Colonic mucosa (tissue), 4 donors: Measurements from ENCODE around the gene TRAPPC3. TPM values are rescaled to one million over a fixed set of nuclear protein-coding genes. Genes with fewer than 3 reads are reported as not detected.

ENCODE experiments used
- DNase-seq: peaks from one replicate; pipeline ENCODE4 v3.0.0-alpha.2; 2020
- H3K27ac ChIP-seq: fragments of 200-600 bp; one replicate; pipeline ENCODE4 v1.8.0; 2021
- H3K27me3 ChIP-seq: fragments of 200-600 bp; one replicate; pipeline ENCODE4 v1.8.0; 2021
- H3K36me3 ChIP-seq: fragments of 200-600 bp; one replicate; pipeline ENCODE4 v1.8.0; 2021
- H3K4me1 ChIP-seq: fragments of 200-600 bp; one replicate; pipeline ENCODE4 v1.8.0; 2021; ENCODE audit warnings: mild to moderate bottlenecking
- H3K4me3 ChIP-seq: fragments of 200-600 bp; one replicate; pipeline ENCODE4 v1.8.0; 2021
- H3K9ac ChIP-seq, 2 donors: one replicate each; pipeline ENCODE4 v1.7.0; 2013; ENCODE audit warnings: control low read depth in 2 of 2, low read depth in 2 of 2, low read length in 2 of 2
- H3K9me3 ChIP-seq: fragments of 200-600 bp; one replicate; pipeline ENCODE4 v1.8.0; 2021
- intact Hi-C: fragments of 100-400 bp; cut with DNase I; formaldehyde crosslinking; loops from one replicate; pipeline ENCODE4 v1.14.1; 2022
- total RNA-seq, 2 donors: library from RNA; stranded (reverse); fragmentation: NEBNext Ultra II Directional in 1 of 2; extraction: Animal tissue kit (Norgen Biotek cat#: 25700) in 1 of 2; gene quantifications; one replicate each; pipeline ENCODE4 v1.2.1, GENCODE V29; 2021
- TF ChIP-seq, protein P1 (sequence below): fragments of 200-600 bp; IDR thresholded peaks from one replicate; pipeline ENCODE4 v1.8.0; 2022; ENCODE audit warnings: antibody characterized with exemption, mild to moderate bottlenecking
- donor health status: healthy.
- donor health status: DM: no; HTN: no; CAD: no.
- donor health status: DM: no; HTN: no; CAD: no.

TRAPPC3 gene
- total RNA-seq, 2 donors from 2014 or later, result 59.0 to 60.6 TPM

DNA sequence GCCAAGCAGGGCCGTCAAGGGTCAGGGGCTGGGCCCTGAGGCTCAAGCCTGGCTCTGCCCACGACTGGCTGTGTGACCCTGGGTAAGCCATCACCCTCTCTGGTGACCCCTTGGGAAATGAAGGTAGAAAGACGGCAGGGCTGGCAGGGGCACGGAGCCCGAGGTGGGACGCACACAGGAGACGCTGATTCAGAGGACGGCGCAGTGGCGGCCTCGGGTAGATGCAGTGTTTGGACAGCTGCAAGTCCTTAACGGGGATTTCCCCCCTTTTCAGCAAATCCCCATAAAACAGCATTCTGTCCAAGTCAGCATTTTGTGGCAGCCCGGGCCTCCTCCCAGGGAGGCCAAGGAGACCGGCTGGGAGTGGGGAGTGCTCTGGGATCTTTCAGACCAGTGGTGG, 41.0 kb downstream of the TRAPPC3 start:
- peak; percentile 23 for DNase-seq
- Histone ChIP-seq H3K4me3 (no peak overlapping the region), H3K27me3 (no peaks in the 10 kb centered on the region), H3K4me1 (no peaks in the 10 kb centered on the region), H3K9ac (no peak overlapping the region), H3K27ac (no peak overlapping the region), H3K36me3 (no peaks in the 10 kb centered on the region), H3K9me3 (no peaks in the 10 kb centered on the region)
- TF ChIP-seq, protein P1, sequence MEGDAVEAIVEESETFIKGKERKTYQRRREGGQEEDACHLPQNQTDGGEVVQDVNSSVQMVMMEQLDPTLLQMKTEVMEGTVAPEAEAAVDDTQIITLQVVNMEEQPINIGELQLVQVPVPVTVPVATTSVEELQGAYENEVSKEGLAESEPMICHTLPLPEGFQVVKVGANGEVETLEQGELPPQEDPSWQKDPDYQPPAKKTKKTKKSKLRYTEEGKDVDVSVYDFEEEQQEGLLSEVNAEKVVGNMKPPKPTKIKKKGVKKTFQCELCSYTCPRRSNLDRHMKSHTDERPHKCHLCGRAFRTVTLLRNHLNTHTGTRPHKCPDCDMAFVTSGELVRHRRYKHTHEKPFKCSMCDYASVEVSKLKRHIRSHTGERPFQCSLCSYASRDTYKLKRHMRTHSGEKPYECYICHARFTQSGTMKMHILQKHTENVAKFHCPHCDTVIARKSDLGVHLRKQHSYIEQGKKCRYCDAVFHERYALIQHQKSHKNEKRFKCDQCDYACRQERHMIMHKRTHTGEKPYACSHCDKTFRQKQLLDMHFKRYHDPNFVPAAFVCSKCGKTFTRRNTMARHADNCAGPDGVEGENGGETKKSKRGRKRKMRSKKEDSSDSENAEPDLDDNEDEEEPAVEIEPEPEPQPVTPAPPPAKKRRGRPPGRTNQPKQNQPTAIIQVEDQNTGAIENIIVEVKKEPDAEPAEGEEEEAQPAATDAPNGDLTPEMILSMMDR, result no peak
- intact Hi-C loops, result no loop called here

DNA sequence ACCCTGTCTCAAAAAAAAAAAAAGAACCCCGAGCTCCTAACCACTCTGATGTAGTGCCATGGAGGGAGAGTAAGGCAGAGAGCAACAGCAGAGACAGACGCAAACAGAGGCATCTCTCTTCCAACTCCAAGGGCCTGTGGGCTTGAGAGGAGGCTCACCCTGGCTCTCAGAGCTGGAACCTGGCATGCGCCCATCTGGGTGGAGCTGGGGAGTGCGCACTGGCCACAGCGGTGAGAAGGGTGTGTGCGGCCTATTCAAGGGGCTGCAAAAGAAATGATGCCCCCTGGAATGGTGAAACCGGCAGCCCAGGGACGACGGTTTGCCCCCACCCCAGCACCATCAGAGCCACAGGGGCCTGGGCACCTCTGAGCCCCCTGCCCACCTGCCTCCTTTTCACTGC, 41.9 kb downstream of the TRAPPC3 start:
- Histone ChIP-seq H3K27ac (no peak overlapping the region), H3K4me3 (no peak overlapping the region), H3K36me3 (no peaks in the 10 kb centered on the region), H3K27me3 (no peaks in the 10 kb centered on the region), H3K9me3 (no peaks in the 10 kb centered on the region), H3K9ac (no peak overlapping the region), H3K4me1 (no peaks in the 10 kb centered on the region)
- intact Hi-C loops, result no loop called here
- DNase-seq, result peak; percentile 17
- TF ChIP-seq, protein P1, result no peak

DNA sequence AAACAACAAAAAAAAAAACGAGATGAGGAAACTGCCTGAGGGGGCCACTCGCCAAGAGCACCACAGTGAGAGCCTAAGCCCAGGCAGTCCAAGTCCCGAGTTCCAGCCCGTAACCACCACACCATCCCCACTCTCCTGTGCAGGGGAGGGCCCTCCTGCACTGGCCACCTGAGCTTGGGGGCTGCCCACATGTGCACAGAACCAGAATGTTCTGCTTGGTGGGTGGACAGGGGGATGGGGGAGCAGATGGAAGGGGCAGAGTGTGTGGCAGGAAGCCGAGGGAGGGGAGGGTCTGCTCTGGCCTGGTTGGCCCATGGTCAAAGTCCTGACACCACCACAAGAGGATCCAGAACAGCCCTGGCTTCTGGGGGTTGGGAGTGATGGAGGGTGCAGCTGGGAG, 43.0 kb downstream of the TRAPPC3 start:
- Histone ChIP-seq H3K27ac (no peak overlapping the region), H3K4me1 (no peaks in the 10 kb centered on the region), H3K36me3 (no peaks in the 10 kb centered on the region), H3K9me3 (no peaks in the 10 kb centered on the region), H3K27me3 (no peaks in the 10 kb centered on the region), H3K4me3 (no peak overlapping the region), H3K9ac (no peak overlapping the region)
- TF ChIP-seq, protein P1, result no peak
- DNase-seq, result no peak
- intact Hi-C loops, result no loop called here

DNA sequence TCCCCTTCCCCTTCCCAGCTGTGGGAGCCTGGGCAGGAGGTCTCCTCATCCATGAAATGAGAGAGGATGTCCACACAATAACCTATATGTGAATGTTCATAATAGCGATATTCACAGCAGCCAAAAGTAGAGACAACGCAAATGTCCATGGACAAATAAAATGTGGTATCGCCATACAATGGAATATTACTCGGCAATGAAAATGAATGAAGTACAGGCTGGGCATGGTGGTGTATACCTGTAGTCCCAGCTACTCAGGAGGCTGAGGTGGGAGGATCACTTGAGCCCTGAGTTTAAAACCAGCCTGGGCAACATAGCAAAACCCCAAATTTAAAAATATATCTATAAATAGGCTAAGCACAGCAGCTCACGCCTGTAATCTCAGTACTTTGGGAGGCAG, 47.7 kb downstream of the TRAPPC3 start:
- H3K9ac ChIP-seq, result no peak overlapping the region
- H3K36me3 ChIP-seq, result no peaks in the 10 kb centered on the region
- intact Hi-C loops, result no loop called here
- no peak for DNase-seq
- no peak overlapping the region for H3K4me3 ChIP-seq
- no peaks in the 10 kb centered on the region for H3K4me1 ChIP-seq
- TF ChIP-seq, protein P1, result no peak
- no peaks in the 10 kb centered on the region for H3K9me3 ChIP-seq
- no peaks in the 10 kb centered on the region for H3K27me3 ChIP-seq
- no peak overlapping the region for H3K27ac ChIP-seq

DNA sequence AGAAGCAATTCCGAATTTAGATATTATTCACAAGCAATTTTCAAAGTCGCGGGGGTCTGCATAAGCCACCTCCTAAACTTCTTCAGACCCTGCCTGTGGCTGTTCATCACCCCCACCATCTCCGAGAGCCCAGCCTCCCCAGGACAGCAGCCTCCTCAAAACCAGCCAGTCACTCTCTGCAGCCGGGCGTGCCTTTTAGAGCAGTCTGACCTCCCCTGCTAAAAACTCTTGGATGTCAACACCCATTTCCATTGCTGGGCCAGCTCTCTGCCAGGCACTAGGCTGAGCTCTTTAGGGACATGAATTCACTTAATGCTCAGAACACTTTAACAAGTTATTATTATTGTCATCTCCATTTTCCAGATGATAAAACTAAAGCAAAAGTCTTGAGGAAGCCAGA, 48.9 kb downstream of the TRAPPC3 start:
- Histone ChIP-seq H3K4me3 (no peak overlapping the region), H3K27ac (no peak overlapping the region), H3K36me3 (no peaks in the 10 kb centered on the region), H3K9me3 (no peaks in the 10 kb centered on the region), H3K9ac (no peak overlapping the region), H3K27me3 (no peaks in the 10 kb centered on the region), H3K4me1 (no peaks in the 10 kb centered on the region)
- no peak for DNase-seq
- intact Hi-C loops, result no loop called here
- TF ChIP-seq, protein P1, result no peak
